Pons (tissue), 1 donor: ENCODE results near the gene SERPINE2.
"Not testable (repeated sequence)": the region's sequence is repeated elsewhere in the genome, so short reads cannot be mapped to it uniquely, and the experiment has no call there.

Experiments
- DNase-seq: peaks from one replicate; pipeline ENCODE4 v3.0.0-alpha.2; 2016; ENCODE audit warnings: low spot score

SERPINE2 gene

GRCh38 chr2:223943561-223944008 lies 95.5 kb downstream of the SERPINE2 start:
- peak; percentile 22 for DNase-seq

- DNase-seq, result no peak
These were observed 96.0 kb downstream of the SERPINE2 start for GRCh38 chr2:223943135-223943534.

GRCh38 chr2:223941579-223942277 lies 97.4 kb downstream of the SERPINE2 start:
- DNase-seq, result no peak

GRCh38 chr2:223939438-223939837 lies 99.6 kb downstream of the SERPINE2 start:
- DNase-seq, result not testable (repeated sequence)

- no peak for DNase-seq
These were observed 101.6 kb downstream of the SERPINE2 start for GRCh38 chr2:223937535-223937934.

GRCh38 chr2:223936862-223937326 lies 102.2 kb downstream of the SERPINE2 start:
- no peak for DNase-seq

- DNase-seq, result no peak
These were observed 103.5 kb downstream of the SERPINE2 start for GRCh38 chr2:223935459-223936125.

GRCh38 chr2:223934870-223935269 lies 104.2 kb downstream of the SERPINE2 start:
- no peak for DNase-seq

GRCh38 chr2:223932816-223933800 lies 106.0 kb downstream of the SERPINE2 start:
- peak; percentile 46 for DNase-seq

- peak; percentile 96 for DNase-seq
These were observed 108.7 kb downstream of the SERPINE2 start for GRCh38 chr2:223930103-223930976.

- DNase-seq, result no peak
These were observed 109.4 kb downstream of the SERPINE2 start for GRCh38 chr2:223929571-223930102.

- DNase-seq, result no peak
These were observed 110.7 kb downstream of the SERPINE2 start for GRCh38 chr2:223928113-223929006.

- no peak for DNase-seq
These were observed 114.0 kb downstream of the SERPINE2 start for GRCh38 chr2:223925106-223925505.
